HCT116 (cell line): ENCODE results near the gene INPP5D. TPM values are rescaled to one million over a fixed set of nuclear protein-coding genes. Genes with fewer than 3 reads are reported as not detected.

Experiments
- ATAC-seq: fragments of 200-7000 bp; cut with Tn5 transposase; 2 replicates; pipeline ENCODE4 v1.9.1; 2020; ENCODE audit warnings: mild to moderate bottlenecking, moderate library complexity
- BruUV-seq: library from RNA; stranded (reverse); fragments of 400-500 nt; replicated peaks from 2 replicates; lab custom pipeline; 2021; lab: Mats Ljungman, UMichigan
- CTCF ChIA-PET: fragments of 300-600 bp; sonication (Branson Sonifier 250); formaldehyde crosslinking; loops from one replicate; lab custom pipeline; 2021; ENCODE audit warnings: antibody characterized with exemption; lab: Charles Lee
- POLR2A ChIA-PET: fragments of 300-600, 350-600 bp; sonication (Branson Sonifier 250); formaldehyde crosslinking; loops from one replicate; lab custom pipeline; 2021; ENCODE audit warnings: antibody characterized with exemption; lab: Charles Lee
- RAD21 ChIA-PET, 2 experiments: fragments of 300-600 bp; sonication (Branson Sonifier 250); formaldehyde crosslinking; loops; one replicate each; lab custom pipeline; 2023; ENCODE audit warnings: low total read pairs in 2 of 2; ENCODE audit not compliant: uncharacterized antibody in 2 of 2, unreplicated experiment in 2 of 2, low non-redundant PET in 1 of 2; lab: Charles Lee
- DNase-seq: peaks from one replicate; pipeline ENCODE4 v3.0.0-alpha.2; 2010; ENCODE audit warnings: low read depth, low spot score
- H2AFZ ChIP-seq: fragments of 200-600 bp; shearing (Covaris generic), sonication (generic); 2 replicates; pipeline ENCODE4 v1.6.1; 2017; ENCODE audit warnings: low read depth, mixed run types, mixed read lengths, antibody characterized with exemption, low read length; ENCODE audit not compliant: poor library complexity, severe bottlenecking
- H3K27ac ChIP-seq: 2 replicates; pipeline ENCODE4 v1.5.1; 2012; ENCODE audit warnings: low read depth, low read length
- H3K27me3 ChIP-seq: fragments of 200-600 bp; sonication (generic); 2 replicates; pipeline ENCODE4 v1.6.1; 2016; ENCODE audit warnings: mixed run types, low read length, mixed read lengths; ENCODE audit not compliant: insufficient read depth
- H3K36me3 ChIP-seq, 2 experiments: fragments of 200-500 bp in 1 of 2; fragments of 200-600 bp in 1 of 2; sonication (Bioruptor generic) in 1 of 2; sonication (generic) in 1 of 2; 2 replicates each; pipeline versions ENCODE4 v1.5.1 to v1.6.1; 2014 to 2016; ENCODE audit warnings: low read length in 2 of 2, inconsistent platforms in 1 of 2, mixed read lengths in 1 of 2, mixed run types in 1 of 2; ENCODE audit not compliant: insufficient read depth in 2 of 2, control insufficient read depth in 1 of 2
- H3K4me1 ChIP-seq, 2 experiments: fragments of 200-600 bp in 1 of 2; sonication (generic) in 1 of 2; 2 replicates each; pipeline versions ENCODE4 v1.5.1 to v1.6.1; 2012 to 2017; ENCODE audit warnings: low read length in 2 of 2, inconsistent platforms in 1 of 2, mild to moderate bottlenecking in 1 of 2, mixed read lengths in 1 of 2, mixed run types in 1 of 2, moderate library complexity in 1 of 2; ENCODE audit not compliant: insufficient read depth in 2 of 2, control insufficient read depth in 1 of 2
- H3K4me2 ChIP-seq: fragments of 200-600 bp; sonication (generic); 2 replicates; pipeline ENCODE4 v1.6.1; 2017; ENCODE audit warnings: mixed run types, low read length, mixed read lengths
- H3K4me3 ChIP-seq, 2 experiments: fragments of 200-600 bp in 1 of 2; sonication (generic) in 1 of 2; replicated peaks in 1 of 2; 2 replicates each; pipeline ENCODE4 v1.5.1; 2011 to 2016; ENCODE audit warnings: low read length in 2 of 2, control low read depth in 1 of 2, low read depth in 1 of 2, mild to moderate bottlenecking in 1 of 2, mixed read lengths in 1 of 2, mixed run types in 1 of 2
- H3K79me2 ChIP-seq: fragments of 200-600 bp; sonication (generic); 2 replicates; pipeline ENCODE4 v1.6.1; 2017; ENCODE audit warnings: mild to moderate bottlenecking, mixed run types, low read length, moderate library complexity, mixed read lengths; ENCODE audit not compliant: insufficient read depth
- H3K9ac ChIP-seq: fragments of 200-600 bp; sonication (generic); 2 replicates; pipeline ENCODE4 v1.6.1; 2016; ENCODE audit warnings: low read length, mixed read lengths
- H3K9me2 ChIP-seq: fragments of 200-600 bp; sonication (generic), shearing (Covaris generic); 2 replicates; pipeline ENCODE4 v1.6.1; 2017; ENCODE audit warnings: mixed run types, mild to moderate bottlenecking, moderate library complexity; ENCODE audit not compliant: insufficient read depth
- H3K9me3 ChIP-seq, 2 experiments: fragments of 200-500 bp in 1 of 2; fragments of 200-600 bp in 1 of 2; sonication (Bioruptor generic) in 1 of 2; sonication (generic) in 1 of 2; 2 replicates each; pipeline ENCODE4 v1.6.1; 2014 to 2017; ENCODE audit warnings: low read length in 2 of 2, mixed read lengths in 2 of 2, inconsistent platforms in 1 of 2, low read depth in 1 of 2, mild to moderate bottlenecking in 1 of 2, mixed run types in 1 of 2, moderate library complexity in 1 of 2; ENCODE audit not compliant: control insufficient read depth in 1 of 2, insufficient read depth in 1 of 2
- H4K20me1 ChIP-seq: fragments of 200-600 bp; sonication (generic), shearing (Covaris generic); 2 replicates; pipeline ENCODE4 v1.6.1; 2017; ENCODE audit warnings: mixed run types, mild to moderate bottlenecking, moderate library complexity; ENCODE audit not compliant: insufficient read depth
- CEBPB ChIP-seq: IDR thresholded peaks from 2 replicates; pipeline ENCODE4 v1.6.1; 2012; ENCODE audit warnings: low read depth
- EGR1 ChIP-seq: IDR thresholded peaks from 2 replicates; pipeline ENCODE4 v1.6.1; 2012; ENCODE audit warnings: low read depth
- ELF1 ChIP-seq: IDR thresholded peaks from 2 replicates; pipeline ENCODE4 v1.6.1; 2012; ENCODE audit warnings: low read depth, borderline replicate concordance
- EZH2 ChIP-seq: fragments of 200-600 bp; sonication (generic); IDR thresholded peaks from 2 replicates; pipeline ENCODE4 v1.6.1; 2017; ENCODE audit warnings: antibody characterized with exemption, mixed run types
- JUND ChIP-seq: IDR thresholded peaks from 2 replicates; pipeline ENCODE4 v1.6.1; 2012
- POLR2A ChIP-seq: IDR thresholded peaks from 2 replicates; pipeline ENCODE4 v1.7.0; 2011; ENCODE audit warnings: borderline replicate concordance; ENCODE audit not compliant: insufficient read depth, insufficient read length; ENCODE audit errors: extremely low read depth
- SP1 ChIP-seq: IDR thresholded peaks from 2 replicates; pipeline ENCODE4 v1.6.1; 2012; ENCODE audit warnings: low read depth
- SRF ChIP-seq: IDR thresholded peaks from 2 replicates; pipeline ENCODE4 v1.6.1; 2012; ENCODE audit warnings: low read depth
- TCF7L2 ChIP-seq: IDR thresholded peaks from 2 replicates; pipeline ENCODE4 v1.7.0; 2011; ENCODE audit warnings: borderline replicate concordance, inconsistent platforms; ENCODE audit not compliant: insufficient read depth, insufficient read length; ENCODE audit errors: extremely low read depth
- YY1 ChIP-seq: IDR thresholded peaks from 2 replicates; pipeline ENCODE4 v1.6.1; 2011; ENCODE audit warnings: low read length, low read depth, moderate library complexity, mild to moderate bottlenecking; ENCODE audit not compliant: insufficient replicate concordance; ENCODE audit errors: extremely low read depth
- ZNF274 ChIP-seq: fragments of 200-500 bp; sonication (Bioruptor generic); IDR thresholded peaks from 2 replicates; pipeline ENCODE4 v1.6.1; 2014; ENCODE audit warnings: mild to moderate bottlenecking, low read depth, low read length, inconsistent platforms
- intact Hi-C: fragments of 100-400 bp; cut with micrococcal nuclease; formaldehyde crosslinking; loops from 2 replicates; pipeline ENCODE4 v1.10.0; 2022
- total RNA-seq: library from RNA; stranded (reverse); gene quantifications from one replicate; pipeline ENCODE4 v1.2.1, GENCODE V29; 2021; ENCODE audit not compliant: unreplicated experiment
- TF ChIP-seq, protein P1 (sequence below): IDR thresholded peaks from 2 replicates; pipeline ENCODE4 v1.6.1; 2012; ENCODE audit warnings: low read depth
- TF ChIP-seq, protein P2 (sequence below), 3 experiments: fragments of 200-600 bp in 1 of 3; sonication (generic) in 1 of 3; IDR thresholded peaks in 2 of 3; conservative IDR thresholded peaks in 1 of 3; 2 replicates each; pipeline ENCODE4 v1.5.1; 2012 to 2017; ENCODE audit warnings: low read depth in 2 of 3, low read length in 2 of 3, antibody characterized with exemption in 1 of 3, borderline replicate concordance in 1 of 3, control low read depth in 1 of 3, mild to moderate bottlenecking in 1 of 3, mixed read lengths in 1 of 3, mixed run types in 1 of 3, moderate library complexity in 1 of 3; ENCODE audit not compliant: insufficient read depth in 1 of 3
- TF ChIP-seq, protein P3 (sequence below): IDR thresholded peaks from 2 replicates; pipeline ENCODE4 v1.6.1; 2012
- TF ChIP-seq, protein P4 (sequence below): IDR thresholded peaks from 2 replicates; pipeline ENCODE4 v1.6.1; 2012

Gene INPP5D
- total RNA-seq, 1 experiment from 2014 or later = 1.8 TPM

DNA sequence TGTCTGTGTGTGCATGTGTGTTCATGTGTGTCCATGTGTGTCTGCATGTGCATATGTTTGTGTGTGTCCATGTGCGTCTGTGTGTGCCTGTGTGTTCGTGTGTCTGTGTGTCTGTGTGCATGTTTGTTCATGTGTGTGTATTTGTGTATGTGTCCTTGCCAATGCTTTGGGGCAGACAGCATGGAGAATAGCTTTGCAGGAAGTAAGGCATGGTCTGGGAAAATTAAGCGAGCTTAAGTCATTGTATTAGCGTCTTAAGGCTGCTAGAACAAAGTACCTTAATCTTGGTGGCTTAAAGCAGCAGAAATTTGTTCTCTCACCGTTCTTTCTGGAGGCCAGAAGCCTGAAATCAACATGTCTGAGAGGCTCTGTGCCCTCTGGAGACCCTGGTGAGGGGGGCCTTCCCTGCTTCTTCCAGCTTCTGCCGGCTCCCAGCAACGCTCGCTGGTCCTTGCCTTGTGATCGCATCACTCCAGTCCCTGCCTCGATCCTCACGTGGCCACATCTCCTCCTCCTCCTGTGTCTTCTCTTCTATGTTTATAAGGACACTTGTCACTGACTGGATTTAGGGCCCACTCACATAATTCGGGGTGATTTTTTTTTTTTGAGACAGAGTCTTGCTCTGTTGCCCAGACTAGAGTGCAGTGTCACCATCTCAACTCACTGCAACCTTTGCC is 23.8 kb upstream of the INPP5D start (continued):
- TF ChIP-seq, protein P1, sequence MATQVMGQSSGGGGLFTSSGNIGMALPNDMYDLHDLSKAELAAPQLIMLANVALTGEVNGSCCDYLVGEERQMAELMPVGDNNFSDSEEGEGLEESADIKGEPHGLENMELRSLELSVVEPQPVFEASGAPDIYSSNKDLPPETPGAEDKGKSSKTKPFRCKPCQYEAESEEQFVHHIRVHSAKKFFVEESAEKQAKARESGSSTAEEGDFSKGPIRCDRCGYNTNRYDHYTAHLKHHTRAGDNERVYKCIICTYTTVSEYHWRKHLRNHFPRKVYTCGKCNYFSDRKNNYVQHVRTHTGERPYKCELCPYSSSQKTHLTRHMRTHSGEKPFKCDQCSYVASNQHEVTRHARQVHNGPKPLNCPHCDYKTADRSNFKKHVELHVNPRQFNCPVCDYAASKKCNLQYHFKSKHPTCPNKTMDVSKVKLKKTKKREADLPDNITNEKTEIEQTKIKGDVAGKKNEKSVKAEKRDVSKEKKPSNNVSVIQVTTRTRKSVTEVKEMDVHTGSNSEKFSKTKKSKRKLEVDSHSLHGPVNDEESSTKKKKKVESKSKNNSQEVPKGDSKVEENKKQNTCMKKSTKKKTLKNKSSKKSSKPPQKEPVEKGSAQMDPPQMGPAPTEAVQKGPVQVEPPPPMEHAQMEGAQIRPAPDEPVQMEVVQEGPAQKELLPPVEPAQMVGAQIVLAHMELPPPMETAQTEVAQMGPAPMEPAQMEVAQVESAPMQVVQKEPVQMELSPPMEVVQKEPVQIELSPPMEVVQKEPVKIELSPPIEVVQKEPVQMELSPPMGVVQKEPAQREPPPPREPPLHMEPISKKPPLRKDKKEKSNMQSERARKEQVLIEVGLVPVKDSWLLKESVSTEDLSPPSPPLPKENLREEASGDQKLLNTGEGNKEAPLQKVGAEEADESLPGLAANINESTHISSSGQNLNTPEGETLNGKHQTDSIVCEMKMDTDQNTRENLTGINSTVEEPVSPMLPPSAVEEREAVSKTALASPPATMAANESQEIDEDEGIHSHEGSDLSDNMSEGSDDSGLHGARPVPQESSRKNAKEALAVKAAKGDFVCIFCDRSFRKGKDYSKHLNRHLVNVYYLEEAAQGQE = no peak
- no peak for TF ChIP-seq CEBPB
- TF ChIP-seq, all 23 proteins: peak for 0

DNA sequence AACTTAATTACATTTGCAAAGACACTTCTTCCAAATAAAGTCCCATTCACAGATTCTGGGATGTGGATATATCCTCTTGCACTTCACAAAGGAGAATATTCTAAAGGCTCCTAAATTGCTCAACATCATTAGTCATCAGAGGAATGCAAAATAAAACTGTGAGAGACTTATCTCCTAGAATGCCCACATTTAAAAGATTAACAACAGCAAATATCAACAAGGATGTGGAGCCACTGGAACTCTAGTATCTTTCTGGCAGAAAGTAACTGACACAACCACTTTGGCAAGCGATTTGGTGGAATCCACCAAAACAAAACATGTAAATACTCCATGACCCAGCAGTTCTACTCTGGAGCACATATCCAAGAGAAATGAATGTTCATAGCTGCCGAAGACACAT is 23.1 kb upstream of the INPP5D start:
- H3K27ac ChIP-seq = no peak overlapping the region
- H4K20me1 ChIP-seq = no peaks in the 10 kb centered on the region
- ChIA-PET RAD21 (no interaction called here), CTCF (no interaction called here), POLR2A (no interaction called here)
- H3K4me2 ChIP-seq = no peak overlapping the region
- H3K9me2 ChIP-seq = no peaks in the 10 kb centered on the region
- no peaks in the 10 kb centered on the region for H3K27me3 ChIP-seq
- DNase-seq (no peak), ATAC-seq (no peak)
- peaks cover 0 to 4% of the 10 kb centered on the region in 2 experiments; a peak in 1 of 4 replicates for H3K9me3 ChIP-seq
- no peak for TF ChIP-seq SP1
- TF ChIP-seq, protein P1 = no peak
- TF ChIP-seq, protein P2, sequence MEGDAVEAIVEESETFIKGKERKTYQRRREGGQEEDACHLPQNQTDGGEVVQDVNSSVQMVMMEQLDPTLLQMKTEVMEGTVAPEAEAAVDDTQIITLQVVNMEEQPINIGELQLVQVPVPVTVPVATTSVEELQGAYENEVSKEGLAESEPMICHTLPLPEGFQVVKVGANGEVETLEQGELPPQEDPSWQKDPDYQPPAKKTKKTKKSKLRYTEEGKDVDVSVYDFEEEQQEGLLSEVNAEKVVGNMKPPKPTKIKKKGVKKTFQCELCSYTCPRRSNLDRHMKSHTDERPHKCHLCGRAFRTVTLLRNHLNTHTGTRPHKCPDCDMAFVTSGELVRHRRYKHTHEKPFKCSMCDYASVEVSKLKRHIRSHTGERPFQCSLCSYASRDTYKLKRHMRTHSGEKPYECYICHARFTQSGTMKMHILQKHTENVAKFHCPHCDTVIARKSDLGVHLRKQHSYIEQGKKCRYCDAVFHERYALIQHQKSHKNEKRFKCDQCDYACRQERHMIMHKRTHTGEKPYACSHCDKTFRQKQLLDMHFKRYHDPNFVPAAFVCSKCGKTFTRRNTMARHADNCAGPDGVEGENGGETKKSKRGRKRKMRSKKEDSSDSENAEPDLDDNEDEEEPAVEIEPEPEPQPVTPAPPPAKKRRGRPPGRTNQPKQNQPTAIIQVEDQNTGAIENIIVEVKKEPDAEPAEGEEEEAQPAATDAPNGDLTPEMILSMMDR (IDR thresholded peaks at IDR 0.05 in 2 of 3, conservative IDR thresholded peaks at IDR 0.05 in 1 of 3; ENCODE audit: borderline replicate concordance in 1 of 3, insufficient read depth in 1 of 3, low read depth in 2 of 3, low read length in 2 of 3) = no peak
- TF ChIP-seq, protein P3, sequence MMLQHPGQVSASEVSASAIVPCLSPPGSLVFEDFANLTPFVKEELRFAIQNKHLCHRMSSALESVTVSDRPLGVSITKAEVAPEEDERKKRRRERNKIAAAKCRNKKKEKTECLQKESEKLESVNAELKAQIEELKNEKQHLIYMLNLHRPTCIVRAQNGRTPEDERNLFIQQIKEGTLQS = no peak
- no peak for TF ChIP-seq POLR2A
- no peak for TF ChIP-seq TCF7L2
- no peak for TF ChIP-seq ELF1
- TF ChIP-seq YY1 = no peak
- TF ChIP-seq, protein P4, sequence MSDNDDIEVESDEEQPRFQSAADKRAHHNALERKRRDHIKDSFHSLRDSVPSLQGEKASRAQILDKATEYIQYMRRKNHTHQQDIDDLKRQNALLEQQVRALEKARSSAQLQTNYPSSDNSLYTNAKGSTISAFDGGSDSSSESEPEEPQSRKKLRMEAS = no peak
- TF ChIP-seq SRF = no peak
- no peak for TF ChIP-seq CEBPB
- no peak for TF ChIP-seq JUND
- TF ChIP-seq ZNF274 = no peak
- TF ChIP-seq EZH2 = no peak
- no peak for TF ChIP-seq EGR1
- no peak overlapping the region for H2AFZ ChIP-seq
- BruUV-seq = no TSS peak
- no peaks in the 10 kb centered on the region for H3K79me2 ChIP-seq
- H3K9ac ChIP-seq = no peak overlapping the region
- peaks cover 0 to 12% of the 10 kb centered on the region in 2 experiments; a peak in 2 of 4 replicates for H3K4me1 ChIP-seq
- no peak overlapping the region for H3K4me3 ChIP-seq
- no peaks in the 10 kb centered on the region for H3K36me3 ChIP-seq
- intact Hi-C loops = no loop called here
